Hematopoietic multipotent progenitor cell treated with erythropoietin and hydrocortisone succinate and interleukin-3 and kit ligand, for 15 days (in vitro differentiated cells): ENCODE data around the gene VSTM4.

Experiments used
- DNase-seq: peaks from one replicate; pipeline ENCODE4 v3.0.0-alpha.2; 2015; ENCODE audit warnings: low spot score

The VSTM4 gene

DNA sequence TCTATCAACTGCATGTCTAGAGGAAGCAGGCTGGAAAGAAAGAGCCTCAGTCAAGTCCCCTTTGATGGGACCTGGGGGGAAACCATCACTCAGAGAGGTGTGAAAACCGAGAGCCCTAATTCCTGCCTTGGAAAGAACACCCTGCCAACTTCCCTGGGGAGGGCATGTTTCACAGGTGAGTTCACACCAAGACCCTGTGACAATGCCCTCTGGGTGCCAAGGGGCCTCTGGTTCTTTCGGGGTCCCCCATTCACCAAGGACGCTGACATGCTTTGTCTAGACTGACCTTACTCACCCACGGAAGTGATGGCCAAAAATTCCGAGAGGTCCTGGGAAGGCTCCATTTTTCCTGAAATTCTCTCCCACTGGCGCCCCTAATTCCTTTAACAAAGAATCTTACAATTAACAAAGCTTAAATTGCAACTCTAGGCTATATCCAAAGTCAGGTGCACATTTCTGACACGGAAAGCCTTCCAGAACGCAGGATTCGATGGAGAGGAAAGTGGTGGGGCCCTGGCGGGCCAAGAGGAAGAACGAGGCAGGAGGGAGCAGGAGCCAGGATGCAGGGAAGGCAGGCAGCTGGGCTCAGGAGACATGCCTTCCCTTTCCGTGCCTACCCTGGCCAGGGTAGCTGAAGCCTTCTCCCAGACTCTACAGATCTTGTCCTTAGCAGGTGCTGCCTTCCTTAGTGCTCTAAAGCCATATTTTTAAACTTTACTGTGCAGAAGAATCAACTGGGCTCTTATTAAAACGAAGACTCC lies 23.7 kb downstream of the VSTM4 start:
- DNase-seq = no peak

- DNase-seq = no peak
Observed at GRCh38 chr10:49090696-49091380, 24.5 kb downstream of the VSTM4 start.

- no peak for DNase-seq
Observed at GRCh38 chr10:49090189-49090575, 25.1 kb downstream of the VSTM4 start.

DNA sequence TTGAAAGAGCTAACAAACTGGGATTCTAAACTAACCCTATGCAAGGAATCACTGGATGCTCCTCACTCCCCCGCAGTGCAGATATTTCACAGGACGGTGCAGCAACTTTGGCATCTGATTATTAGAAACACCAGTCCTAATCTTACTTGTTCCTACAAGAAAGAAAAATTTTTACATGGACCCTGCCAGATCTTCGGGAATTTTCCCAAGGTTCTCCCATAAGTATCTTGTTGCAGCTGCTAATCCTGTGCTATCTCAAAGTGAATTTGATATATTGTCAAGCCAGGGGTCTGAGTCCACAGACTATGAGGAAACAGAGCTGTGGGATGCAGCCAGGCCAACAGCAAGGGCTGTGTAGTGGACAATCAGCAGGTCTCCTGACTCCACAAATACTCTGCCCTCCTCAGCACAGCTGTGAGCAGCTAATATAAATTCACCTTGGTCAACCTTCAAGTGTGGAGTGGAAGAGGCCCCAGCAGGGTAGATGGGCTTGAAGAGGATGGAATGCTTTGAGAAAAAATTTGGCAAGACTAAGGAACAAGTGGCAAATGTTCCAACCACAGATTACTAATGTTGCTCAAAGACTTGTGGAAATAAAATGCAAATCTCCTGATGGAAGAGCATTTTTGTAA lies 25.6 kb downstream of the VSTM4 start:
- DNase-seq = no peak

- DNase-seq = no peak
Observed at GRCh38 chr10:49089152-49089551, 26.2 kb downstream of the VSTM4 start.

DNA sequence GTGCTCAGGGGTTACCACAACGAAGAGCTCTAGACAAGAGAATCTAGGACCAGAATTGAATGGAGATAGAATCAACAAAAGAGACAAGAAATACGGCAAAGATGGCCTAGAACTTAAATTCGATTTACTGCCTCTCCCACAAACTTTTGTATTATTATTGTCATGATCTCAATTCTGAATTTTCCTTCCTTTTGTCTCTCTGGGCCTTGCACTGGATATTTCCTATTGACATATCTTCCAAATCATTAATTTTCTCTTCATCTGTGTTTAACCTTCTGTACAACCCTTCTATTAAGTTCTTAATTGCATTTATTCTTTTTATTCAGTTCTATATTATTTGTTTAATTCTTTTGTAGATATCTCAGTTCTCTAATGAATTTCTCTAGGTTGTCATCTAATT lies 28.4 kb downstream of the VSTM4 start:
- DNase-seq = no peak

DNA sequence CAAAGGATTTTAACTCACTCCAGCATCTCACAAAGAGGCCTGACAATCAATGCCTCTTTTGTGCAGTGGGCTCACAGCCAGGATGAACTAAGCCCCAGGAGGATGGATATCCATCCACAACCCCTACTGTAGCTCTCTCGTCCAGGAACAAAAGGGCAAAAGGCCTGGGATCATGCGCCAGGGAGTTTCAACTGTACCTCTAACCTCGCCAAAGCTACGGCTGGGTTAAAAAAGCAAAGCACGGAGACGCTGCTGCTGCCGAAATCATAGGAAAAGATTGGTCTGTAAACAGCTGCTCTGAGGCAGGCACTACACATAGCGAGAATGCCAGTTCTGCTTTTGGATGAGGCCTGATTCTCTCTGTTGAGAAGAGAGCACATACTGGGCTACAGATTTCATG lies 32.1 kb downstream of the VSTM4 start:
- DNase-seq = no peak

DNA sequence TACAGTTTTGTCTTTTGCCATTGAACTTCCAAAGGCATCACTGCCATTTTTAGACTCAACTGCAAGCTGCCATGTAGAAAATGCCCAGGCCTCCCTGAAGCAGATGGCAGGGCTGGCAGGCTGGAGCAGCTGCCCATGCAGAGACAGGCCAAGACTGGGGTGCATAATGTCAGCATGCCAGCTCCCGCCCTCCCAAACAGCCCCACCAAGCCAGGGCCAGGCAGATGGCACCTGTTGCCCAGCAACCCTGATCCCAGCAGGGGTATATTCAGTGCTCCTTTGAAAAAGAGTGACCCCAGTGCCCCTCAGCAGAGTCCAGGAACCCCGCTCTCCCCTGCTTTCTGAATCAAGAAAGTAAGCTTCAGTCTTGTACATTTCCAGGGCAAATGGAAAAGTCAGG lies 32.6 kb downstream of the VSTM4 start:
- DNase-seq = no peak

- no peak for DNase-seq
Observed at GRCh38 chr10:49081547-49082275, 33.6 kb downstream of the VSTM4 start.

- DNase-seq = no peak
Observed at GRCh38 chr10:49080965-49081364, 34.4 kb downstream of the VSTM4 start.

GRCh38 chr10:49080071-49080470 lies 35.3 kb downstream of the VSTM4 start:
- no peak for DNase-seq

- DNase-seq = no peak
Observed at GRCh38 chr10:49079499-49079898, 35.8 kb downstream of the VSTM4 start.

- DNase-seq = no peak
Observed at GRCh38 chr10:49079072-49079471, 36.2 kb downstream of the VSTM4 start.

DNA sequence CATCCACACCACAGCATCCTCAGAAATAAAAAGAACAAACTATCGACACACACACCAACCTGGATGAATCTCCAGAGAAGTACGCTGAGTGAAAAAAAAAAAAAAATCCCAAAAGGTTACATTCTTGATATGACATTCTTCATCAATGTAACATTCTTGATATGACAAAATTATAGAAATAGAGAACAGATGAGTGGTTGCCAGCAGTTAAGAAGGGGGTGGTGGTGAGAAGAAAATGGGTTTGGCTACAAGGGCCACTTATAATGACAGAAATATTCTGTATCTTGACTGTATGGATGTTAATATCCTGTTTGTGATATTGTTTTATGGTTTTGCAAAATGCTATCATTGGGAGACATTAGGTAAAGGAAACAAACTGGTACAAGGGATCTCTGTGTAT lies 36.9 kb downstream of the VSTM4 start:
- DNase-seq = no peak

GRCh38 chr10:49076741-49077521 lies 38.4 kb downstream of the VSTM4 start:
- DNase-seq = no peak

DNA sequence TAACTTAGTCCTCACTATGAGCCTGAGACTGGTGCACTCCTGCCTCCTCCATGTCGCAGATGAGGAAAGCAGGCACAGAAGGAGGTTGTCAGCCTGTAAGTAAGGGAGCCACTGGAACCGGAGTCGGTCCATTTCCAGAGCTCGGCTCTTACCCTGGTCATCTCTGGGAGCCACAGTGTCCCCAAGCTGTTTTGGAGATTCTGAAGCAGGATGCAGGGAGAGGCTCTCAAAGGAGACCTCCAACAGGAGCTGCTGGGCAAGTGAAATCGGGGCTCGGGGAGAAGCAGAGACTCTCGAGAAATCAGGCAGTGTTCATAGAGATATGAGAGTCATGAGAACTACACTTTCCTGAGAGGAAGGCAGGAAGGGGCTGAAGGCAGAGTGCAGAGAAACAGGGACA lies 39.0 kb downstream of the VSTM4 start:
- no peak for DNase-seq

- DNase-seq = no peak
Observed at GRCh38 chr10:49075743-49076142, 39.6 kb downstream of the VSTM4 start.

- DNase-seq = no peak
Observed at GRCh38 chr10:49074836-49075682, 40.3 kb downstream of the VSTM4 start.

DNA sequence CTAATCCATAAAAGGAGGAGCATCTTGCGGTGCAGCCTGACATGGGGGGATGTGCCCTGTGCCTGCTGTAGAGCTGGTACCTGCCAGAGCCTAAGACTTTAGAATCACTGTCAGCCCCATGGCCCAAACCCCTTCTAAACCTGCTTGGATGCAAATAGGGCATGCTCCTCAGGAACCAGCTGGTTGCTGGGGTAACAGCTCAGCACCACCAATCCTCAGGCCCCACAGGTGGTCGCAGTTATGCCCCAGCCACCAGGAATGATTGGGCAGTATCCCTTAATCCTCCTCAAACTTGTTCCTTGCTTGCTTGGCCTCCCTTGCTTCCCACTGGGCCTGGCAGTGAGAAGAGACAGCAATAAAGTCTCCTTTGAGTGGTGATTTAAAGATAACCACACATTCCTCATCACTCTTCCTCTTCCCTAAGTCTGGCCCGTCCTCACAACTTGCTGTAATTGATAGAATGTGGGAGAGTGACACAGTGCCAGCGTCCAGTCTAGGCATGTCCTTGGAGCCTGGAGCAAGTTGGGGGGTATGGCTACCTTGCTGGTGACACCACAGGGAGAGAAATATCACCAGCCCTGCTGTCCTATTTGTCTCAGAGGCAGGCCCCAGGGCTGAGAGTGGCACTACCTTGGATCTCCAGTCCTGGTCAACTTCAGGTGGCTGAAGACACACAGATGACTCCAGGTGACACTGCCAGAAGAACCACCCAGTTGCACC lies 43.0 kb downstream of the VSTM4 start:
- no peak for DNase-seq

GRCh38 chr10:49071160-49071761 lies 44.1 kb downstream of the VSTM4 start:
- no peak for DNase-seq
